HCT116 (cell line): ENCODE measurements around the gene POLRMT. TPM values are rescaled to one million over a fixed set of nuclear protein-coding genes. Genes with fewer than 3 reads are reported as not detected.
"Not testable (repeated sequence)": the region's sequence is repeated elsewhere in the genome, so short reads cannot be mapped to it uniquely, and the experiment has no call there.

Experiments
- ATAC-seq: fragments of 200-7000 bp; cut with Tn5 transposase; 2 replicates; pipeline ENCODE4 v1.9.1; 2020; ENCODE audit warnings: mild to moderate bottlenecking, moderate library complexity
- BruUV-seq: library from RNA; stranded (reverse); fragments of 400-500 nt; replicated peaks from 2 replicates; lab custom pipeline; 2021; lab: Mats Ljungman, UMichigan
- CTCF ChIA-PET: fragments of 300-600 bp; sonication (Branson Sonifier 250); formaldehyde crosslinking; loops from one replicate; lab custom pipeline; 2021; ENCODE audit warnings: antibody characterized with exemption; lab: Charles Lee
- POLR2A ChIA-PET: fragments of 300-600, 350-600 bp; sonication (Branson Sonifier 250); formaldehyde crosslinking; loops from one replicate; lab custom pipeline; 2021; ENCODE audit warnings: antibody characterized with exemption; lab: Charles Lee
- RAD21 ChIA-PET, 2 experiments: fragments of 300-600 bp; sonication (Branson Sonifier 250); formaldehyde crosslinking; loops; one replicate each; lab custom pipeline; 2023; ENCODE audit warnings: low total read pairs in 2 of 2; ENCODE audit not compliant: uncharacterized antibody in 2 of 2, unreplicated experiment in 2 of 2, low non-redundant PET in 1 of 2; lab: Charles Lee
- DNase-seq: peaks from one replicate; pipeline ENCODE4 v3.0.0-alpha.2; 2010; ENCODE audit warnings: low read depth, low spot score
- H2AFZ ChIP-seq: fragments of 200-600 bp; shearing (Covaris generic), sonication (generic); 2 replicates; pipeline ENCODE4 v1.6.1; 2017; ENCODE audit warnings: low read depth, mixed run types, mixed read lengths, antibody characterized with exemption, low read length; ENCODE audit not compliant: poor library complexity, severe bottlenecking
- H3K27ac ChIP-seq: 2 replicates; pipeline ENCODE4 v1.5.1; 2012; ENCODE audit warnings: low read depth, low read length
- H3K27me3 ChIP-seq: fragments of 200-600 bp; sonication (generic); 2 replicates; pipeline ENCODE4 v1.6.1; 2016; ENCODE audit warnings: mixed run types, low read length, mixed read lengths; ENCODE audit not compliant: insufficient read depth
- H3K36me3 ChIP-seq, 2 experiments: fragments of 200-500 bp in 1 of 2; fragments of 200-600 bp in 1 of 2; sonication (Bioruptor generic) in 1 of 2; sonication (generic) in 1 of 2; 2 replicates each; pipeline versions ENCODE4 v1.5.1 to v1.6.1; 2014 to 2016; ENCODE audit warnings: low read length in 2 of 2, inconsistent platforms in 1 of 2, mixed read lengths in 1 of 2, mixed run types in 1 of 2; ENCODE audit not compliant: insufficient read depth in 2 of 2, control insufficient read depth in 1 of 2
- H3K4me1 ChIP-seq, 2 experiments: fragments of 200-600 bp in 1 of 2; sonication (generic) in 1 of 2; 2 replicates each; pipeline versions ENCODE4 v1.5.1 to v1.6.1; 2012 to 2017; ENCODE audit warnings: low read length in 2 of 2, inconsistent platforms in 1 of 2, mild to moderate bottlenecking in 1 of 2, mixed read lengths in 1 of 2, mixed run types in 1 of 2, moderate library complexity in 1 of 2; ENCODE audit not compliant: insufficient read depth in 2 of 2, control insufficient read depth in 1 of 2
- H3K4me2 ChIP-seq: fragments of 200-600 bp; sonication (generic); 2 replicates; pipeline ENCODE4 v1.6.1; 2017; ENCODE audit warnings: mixed run types, low read length, mixed read lengths
- H3K4me3 ChIP-seq, 2 experiments: fragments of 200-600 bp in 1 of 2; sonication (generic) in 1 of 2; replicated peaks in 1 of 2; 2 replicates each; pipeline ENCODE4 v1.5.1; 2011 to 2016; ENCODE audit warnings: low read length in 2 of 2, control low read depth in 1 of 2, low read depth in 1 of 2, mild to moderate bottlenecking in 1 of 2, mixed read lengths in 1 of 2, mixed run types in 1 of 2
- H3K79me2 ChIP-seq: fragments of 200-600 bp; sonication (generic); 2 replicates; pipeline ENCODE4 v1.6.1; 2017; ENCODE audit warnings: mild to moderate bottlenecking, mixed run types, low read length, moderate library complexity, mixed read lengths; ENCODE audit not compliant: insufficient read depth
- H3K9ac ChIP-seq: fragments of 200-600 bp; sonication (generic); 2 replicates; pipeline ENCODE4 v1.6.1; 2016; ENCODE audit warnings: low read length, mixed read lengths
- H3K9me2 ChIP-seq: fragments of 200-600 bp; sonication (generic), shearing (Covaris generic); 2 replicates; pipeline ENCODE4 v1.6.1; 2017; ENCODE audit warnings: mixed run types, mild to moderate bottlenecking, moderate library complexity; ENCODE audit not compliant: insufficient read depth
- H3K9me3 ChIP-seq, 2 experiments: fragments of 200-500 bp in 1 of 2; fragments of 200-600 bp in 1 of 2; sonication (Bioruptor generic) in 1 of 2; sonication (generic) in 1 of 2; 2 replicates each; pipeline ENCODE4 v1.6.1; 2014 to 2017; ENCODE audit warnings: low read length in 2 of 2, mixed read lengths in 2 of 2, inconsistent platforms in 1 of 2, low read depth in 1 of 2, mild to moderate bottlenecking in 1 of 2, mixed run types in 1 of 2, moderate library complexity in 1 of 2; ENCODE audit not compliant: control insufficient read depth in 1 of 2, insufficient read depth in 1 of 2
- H4K20me1 ChIP-seq: fragments of 200-600 bp; sonication (generic), shearing (Covaris generic); 2 replicates; pipeline ENCODE4 v1.6.1; 2017; ENCODE audit warnings: mixed run types, mild to moderate bottlenecking, moderate library complexity; ENCODE audit not compliant: insufficient read depth
- CBX3 ChIP-seq: IDR thresholded peaks from 2 replicates; pipeline ENCODE4 v1.6.1; 2012; ENCODE audit warnings: low read depth
- CEBPB ChIP-seq: IDR thresholded peaks from 2 replicates; pipeline ENCODE4 v1.6.1; 2012; ENCODE audit warnings: low read depth
- EZH2 ChIP-seq: fragments of 200-600 bp; sonication (generic); IDR thresholded peaks from 2 replicates; pipeline ENCODE4 v1.6.1; 2017; ENCODE audit warnings: antibody characterized with exemption, mixed run types
- EZH2phosphoT487 ChIP-seq: fragments of 200-600 bp; IDR thresholded peaks from 2 replicates; pipeline ENCODE4 v1.6.1; 2018; ENCODE audit warnings: antibody characterized with exemption, borderline replicate concordance
- MAX ChIP-seq: IDR thresholded peaks from 2 replicates; pipeline ENCODE4 v1.6.1; 2012
- SRF ChIP-seq: IDR thresholded peaks from 2 replicates; pipeline ENCODE4 v1.6.1; 2012; ENCODE audit warnings: low read depth
- intact Hi-C: fragments of 100-400 bp; cut with micrococcal nuclease; formaldehyde crosslinking; loops from 2 replicates; pipeline ENCODE4 v1.10.0; 2022
- total RNA-seq: library from RNA; stranded (reverse); gene quantifications from one replicate; pipeline ENCODE4 v1.2.1, GENCODE V29; 2021; ENCODE audit not compliant: unreplicated experiment
- TF ChIP-seq, protein P1 (sequence below), 3 experiments: fragments of 200-600 bp in 1 of 3; sonication (generic) in 1 of 3; IDR thresholded peaks in 2 of 3; conservative IDR thresholded peaks in 1 of 3; 2 replicates each; pipeline ENCODE4 v1.5.1; 2012 to 2017; ENCODE audit warnings: low read depth in 2 of 3, low read length in 2 of 3, antibody characterized with exemption in 1 of 3, borderline replicate concordance in 1 of 3, control low read depth in 1 of 3, mild to moderate bottlenecking in 1 of 3, mixed read lengths in 1 of 3, mixed run types in 1 of 3, moderate library complexity in 1 of 3; ENCODE audit not compliant: insufficient read depth in 1 of 3
- TF ChIP-seq, protein P2 (sequence below): IDR thresholded peaks from 2 replicates; pipeline ENCODE4 v1.6.1; 2011; ENCODE audit warnings: mild to moderate bottlenecking, low read length, moderate library complexity; ENCODE audit not compliant: insufficient replicate concordance; ENCODE audit errors: extremely low read depth
- TF ChIP-seq, protein P3 (sequence below): IDR thresholded peaks from 2 replicates; pipeline ENCODE4 v1.6.1; 2012

POLRMT gene
- total RNA-seq, 1 experiment from 2014 or later = 138 TPM

- 0 out of 2 replicates have a peak, but pooled peaks have one; percentile 30 for ATAC-seq
- H2AFZ ChIP-seq, H3K79me2 ChIP-seq, DNase-seq, H3K4me3 ChIP-seq, BruUV-seq, H4K20me1 ChIP-seq, intact Hi-C loops: not testable (repeated sequence)
- TF ChIP-seq, protein P1, sequence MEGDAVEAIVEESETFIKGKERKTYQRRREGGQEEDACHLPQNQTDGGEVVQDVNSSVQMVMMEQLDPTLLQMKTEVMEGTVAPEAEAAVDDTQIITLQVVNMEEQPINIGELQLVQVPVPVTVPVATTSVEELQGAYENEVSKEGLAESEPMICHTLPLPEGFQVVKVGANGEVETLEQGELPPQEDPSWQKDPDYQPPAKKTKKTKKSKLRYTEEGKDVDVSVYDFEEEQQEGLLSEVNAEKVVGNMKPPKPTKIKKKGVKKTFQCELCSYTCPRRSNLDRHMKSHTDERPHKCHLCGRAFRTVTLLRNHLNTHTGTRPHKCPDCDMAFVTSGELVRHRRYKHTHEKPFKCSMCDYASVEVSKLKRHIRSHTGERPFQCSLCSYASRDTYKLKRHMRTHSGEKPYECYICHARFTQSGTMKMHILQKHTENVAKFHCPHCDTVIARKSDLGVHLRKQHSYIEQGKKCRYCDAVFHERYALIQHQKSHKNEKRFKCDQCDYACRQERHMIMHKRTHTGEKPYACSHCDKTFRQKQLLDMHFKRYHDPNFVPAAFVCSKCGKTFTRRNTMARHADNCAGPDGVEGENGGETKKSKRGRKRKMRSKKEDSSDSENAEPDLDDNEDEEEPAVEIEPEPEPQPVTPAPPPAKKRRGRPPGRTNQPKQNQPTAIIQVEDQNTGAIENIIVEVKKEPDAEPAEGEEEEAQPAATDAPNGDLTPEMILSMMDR (IDR thresholded peaks at IDR 0.05 in 2 of 3, conservative IDR thresholded peaks at IDR 0.05 in 1 of 3; ENCODE audit: borderline replicate concordance in 1 of 3, insufficient read depth in 1 of 3, low read depth in 2 of 3, low read length in 2 of 3) = peak in 2 of 3 experiments; percentile 43 to 88; a peak in 5 of 6 replicates
- TF ChIP-seq, all 23 proteins: peak for 1; not testable (repeated sequence) for 22
- H3K9me3 ChIP-seq, H3K27me3 ChIP-seq, RAD21 ChIA-PET, H3K9me2 ChIP-seq, CTCF ChIA-PET, H3K9ac ChIP-seq, H3K4me2 ChIP-seq, POLR2A ChIA-PET, H3K36me3 ChIP-seq, H3K27ac ChIP-seq: not testable (repeated sequence)
- peaks cover 8 to 11% of the 10 kb centered on the region in 2 experiments; a peak in 3 of 4 replicates for H3K4me1 ChIP-seq
Measured at GRCh38 chr19:605061-605971, 28.0 kb downstream of the POLRMT start.

- Histone ChIP-seq H3K27me3 (no peaks in the 10 kb centered on the region), H3K9me2 (no peaks in the 10 kb centered on the region), H3K9me3 (peaks cover 0 to 7% of the 10 kb centered on the region in 2 experiments; a peak in 1 of 4 replicates), H4K20me1 (no peaks in the 10 kb centered on the region), H2AFZ (no peak overlapping the region), H3K4me1 (peaks cover 7 to 9% of the 10 kb centered on the region in 2 experiments; a peak in 3 of 4 replicates), H3K4me3 (no peak overlapping the region), H3K79me2 (no peaks in the 10 kb centered on the region), H3K9ac (no peak overlapping the region), H3K27ac (no peak overlapping the region), H3K4me2 (no peak overlapping the region), H3K36me3 (no peaks in the 10 kb centered on the region)
- POLR2A ChIA-PET = no interaction called here
- TF ChIP-seq EZH2 (no peak), SRF (no peak), MAX (no peak), EZH2phosphoT487 (no peak), CEBPB (no peak), CBX3 (no peak)
- TF ChIP-seq, protein P2, sequence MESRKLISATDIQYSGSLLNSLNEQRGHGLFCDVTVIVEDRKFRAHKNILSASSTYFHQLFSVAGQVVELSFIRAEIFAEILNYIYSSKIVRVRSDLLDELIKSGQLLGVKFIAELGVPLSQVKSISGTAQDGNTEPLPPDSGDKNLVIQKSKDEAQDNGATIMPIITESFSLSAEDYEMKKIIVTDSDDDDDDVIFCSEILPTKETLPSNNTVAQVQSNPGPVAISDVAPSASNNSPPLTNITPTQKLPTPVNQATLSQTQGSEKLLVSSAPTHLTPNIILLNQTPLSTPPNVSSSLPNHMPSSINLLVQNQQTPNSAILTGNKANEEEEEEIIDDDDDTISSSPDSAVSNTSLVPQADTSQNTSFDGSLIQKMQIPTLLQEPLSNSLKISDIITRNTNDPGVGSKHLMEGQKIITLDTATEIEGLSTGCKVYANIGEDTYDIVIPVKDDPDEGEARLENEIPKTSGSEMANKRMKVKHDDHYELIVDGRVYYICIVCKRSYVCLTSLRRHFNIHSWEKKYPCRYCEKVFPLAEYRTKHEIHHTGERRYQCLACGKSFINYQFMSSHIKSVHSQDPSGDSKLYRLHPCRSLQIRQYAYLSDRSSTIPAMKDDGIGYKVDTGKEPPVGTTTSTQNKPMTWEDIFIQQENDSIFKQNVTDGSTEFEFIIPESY = no peak
- TF ChIP-seq, protein P3, sequence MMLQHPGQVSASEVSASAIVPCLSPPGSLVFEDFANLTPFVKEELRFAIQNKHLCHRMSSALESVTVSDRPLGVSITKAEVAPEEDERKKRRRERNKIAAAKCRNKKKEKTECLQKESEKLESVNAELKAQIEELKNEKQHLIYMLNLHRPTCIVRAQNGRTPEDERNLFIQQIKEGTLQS = no peak
- ATAC-seq (peak; percentile 60), DNase-seq (no peak)
- CTCF ChIA-PET = no interaction called here
- intact Hi-C loops = no loop called here
- RAD21 ChIA-PET = no interaction called here
- BruUV-seq = no TSS peak
Measured at GRCh38 chr19:604355-604754, 29.0 kb downstream of the POLRMT start.
